WTC11 (cell line): Measurements from ENCODE around the gene HIC1. TPM values are rescaled to one million over a fixed set of nuclear protein-coding genes. Genes with fewer than 3 reads are reported as not detected.

Experiments
- ATAC-seq: fragments of 200-7000 bp; cut with Tn5 transposase; 2 replicates; pipeline ENCODE4 v1.10.0; 2021; ENCODE audit warnings: mild to moderate bottlenecking, moderate library complexity
- CTCF ChIA-PET: fragments of 300-600 bp; sonication (Branson Sonifier 250); formaldehyde crosslinking; loops from one replicate; lab custom pipeline; 2021; ENCODE audit warnings: antibody characterized with exemption; lab: Charles Lee
- POLR2A ChIA-PET: fragments of 350-600 bp; sonication (Branson Sonifier 250); formaldehyde crosslinking; loops from one replicate; lab custom pipeline; 2021; ENCODE audit warnings: antibody characterized with exemption; lab: Charles Lee
- DNase-seq: peaks from one replicate; pipeline ENCODE4 v3.0.0; 2021; ENCODE audit warnings: low spot score
- H3K27ac Mint-ChIP-seq: 2 replicates; pipeline ENCODE4 v1.8.0; 2021; ENCODE audit warnings: mixed read lengths
- H3K27me3 Mint-ChIP-seq: 2 replicates; pipeline ENCODE4 v1.8.0; 2021; ENCODE audit warnings: low read depth, mild to moderate bottlenecking, moderate library complexity, mixed read lengths
- H3K36me3 Mint-ChIP-seq: 2 replicates; pipeline ENCODE4 v1.8.0; 2021; ENCODE audit warnings: mixed read lengths
- H3K4me1 Mint-ChIP-seq: 2 replicates; pipeline ENCODE4 v1.8.0; 2022; ENCODE audit warnings: mixed read lengths
- H3K4me3 Mint-ChIP-seq: 2 replicates; pipeline ENCODE4 v1.8.0; 2021; ENCODE audit warnings: mild to moderate bottlenecking, moderate library complexity, mixed read lengths
- H3K9me3 Mint-ChIP-seq: 2 replicates; pipeline ENCODE4 v1.8.0; 2021; ENCODE audit warnings: mixed read lengths
- ATF6 ChIP-seq: sonication (generic); formaldehyde crosslinking; IDR thresholded peaks from 2 replicates; pipeline ENCODE4 v1.8.1; 2023; ENCODE audit warnings: mild to moderate bottlenecking, missing genetic modification reagents
- CREB1 ChIP-seq: sonication (generic); formaldehyde crosslinking; IDR thresholded peaks from 2 replicates; pipeline ENCODE4 v1.8.0; 2023; ENCODE audit warnings: mild to moderate bottlenecking, missing genetic modification reagents
- GRHL2 ChIP-seq: fragments of 250-450 bp; sonication (Bioruptor Pico); IDR thresholded peaks from 2 replicates; pipeline ENCODE4 v1.8.0; 2022; ENCODE audit warnings: mild to moderate bottlenecking, moderate library complexity; ENCODE audit not compliant: insufficient replicate concordance, severe bottlenecking
- HMGA2 ChIP-seq: fragments of 250-450 bp; sonication (Bioruptor Pico); IDR thresholded peaks from 2 replicates; pipeline ENCODE4 v1.4.0; 2021; ENCODE audit warnings: mild to moderate bottlenecking, moderate library complexity
- IRF2 ChIP-seq: sonication (generic); formaldehyde crosslinking; IDR thresholded peaks from 2 replicates; pipeline ENCODE4 v1.8.0; 2022; ENCODE audit warnings: low read depth, missing genetic modification reagents, borderline replicate concordance
- JAZF1 ChIP-seq: fragments of 250-450 bp; sonication (Bioruptor Pico); IDR thresholded peaks from 2 replicates; pipeline ENCODE4 v1.9.0; 2021; ENCODE audit warnings: moderate library complexity, mild to moderate bottlenecking, inconsistent platforms
- KAT7 ChIP-seq: sonication (generic); formaldehyde crosslinking; IDR thresholded peaks from 2 replicates; pipeline ENCODE4 v1.8.1; 2023; ENCODE audit warnings: missing genetic modification reagents, mild to moderate bottlenecking, borderline replicate concordance
- NFYB ChIP-seq: sonication (generic); formaldehyde crosslinking; conservative IDR thresholded peaks from 2 replicates; pipeline ENCODE4 v1.8.0; 2022; ENCODE audit warnings: low read depth, missing genetic modification reagents
- TCF7 ChIP-seq: sonication (generic); formaldehyde crosslinking; IDR thresholded peaks from 2 replicates; pipeline ENCODE4 v1.8.0; 2022; ENCODE audit warnings: mild to moderate bottlenecking, low read depth, missing genetic modification reagents, moderate library complexity
- TP53 ChIP-seq: sonication (generic); formaldehyde crosslinking; IDR thresholded peaks from 2 replicates; pipeline ENCODE4 v1.8.1; 2023; ENCODE audit warnings: mild to moderate bottlenecking, missing genetic modification reagents
- USF2 ChIP-seq: sonication (generic); formaldehyde crosslinking; IDR thresholded peaks from 2 replicates; pipeline ENCODE4 v1.8.1; 2023; ENCODE audit warnings: mild to moderate bottlenecking, missing genetic modification reagents, moderate library complexity
- ZBTB21 ChIP-seq: sonication (generic); formaldehyde crosslinking; IDR thresholded peaks from 2 replicates; pipeline ENCODE4 v1.8.1; 2023; ENCODE audit warnings: mild to moderate bottlenecking, missing genetic modification reagents, borderline replicate concordance
- ZNF121 ChIP-seq: sonication (generic); formaldehyde crosslinking; IDR thresholded peaks from 2 replicates; pipeline ENCODE4 v1.8.0; 2023; ENCODE audit warnings: missing genetic modification reagents
- total RNA-seq: library from RNA; stranded (reverse); gene quantifications from 3 replicates; pipeline ENCODE4 v1.2.3, GENCODE V29; 2021
- TF ChIP-seq, protein P1 (sequence below): sonication (generic); formaldehyde crosslinking; IDR thresholded peaks from 2 replicates; pipeline ENCODE4 v1.8.1; 2023; ENCODE audit warnings: mild to moderate bottlenecking, missing genetic modification reagents, moderate library complexity
- TF ChIP-seq, protein P2 (sequence below): sonication (generic); formaldehyde crosslinking; conservative IDR thresholded peaks from 2 replicates; pipeline ENCODE4 v1.8.1; 2023; ENCODE audit warnings: mild to moderate bottlenecking, low read depth, missing genetic modification reagents, moderate library complexity
- TF ChIP-seq, protein P3 (sequence below): fragments of 200-600 bp; IDR thresholded peaks from 2 replicates; pipeline ENCODE4 v1.8.0; 2022; ENCODE audit warnings: antibody characterized with exemption
- TF ChIP-seq, protein P4 (sequence below): fragments of 250-450 bp; sonication (Bioruptor Pico); IDR thresholded peaks from 2 replicates; pipeline ENCODE4 v1.8.0; 2021; ENCODE audit warnings: mild to moderate bottlenecking
- TF ChIP-seq, protein P5 (sequence below): fragments of 250-450 bp; sonication (Bioruptor Pico); IDR thresholded peaks from 2 replicates; pipeline ENCODE4 v1.9.0; 2021; ENCODE audit warnings: moderate library complexity, mild to moderate bottlenecking, inconsistent platforms, borderline replicate concordance

The HIC1 gene
- total RNA-seq, 1 experiment from 2014 or later = 0.37 TPM

- no peak for ATAC-seq
- H3K9me3 Mint-ChIP-seq = no peaks in the 10 kb centered on the region
- ChIA-PET CTCF (interaction anchor here (1.1 to 1.7 kb wide), 2 partner anchors 11 to 139 kb away, joined by 3 to 6 read pairs; no protein-coding TSS in a partner anchor), POLR2A (no interaction called here)
- H3K4me3 Mint-ChIP-seq = no peak overlapping the region
- no peak overlapping the region for H3K27ac Mint-ChIP-seq
- peaks cover 4% of the 10 kb centered on the region for H3K4me1 Mint-ChIP-seq
- DNase-seq = no peak
- no peak for TF ChIP-seq GRHL2 (CRISPR knock-in tag)
- TF ChIP-seq ZNF121 = peak; percentile 39; the same call in 1 of the 2 replicates
- peaks cover 10% of the 10 kb centered on the region for H3K36me3 Mint-ChIP-seq
- peaks cover 53% of the 10 kb centered on the region for H3K27me3 Mint-ChIP-seq
Observed at GRCh38 chr17:2047590-2047989, 7.3 kb upstream of the HIC1 start.

DNA sequence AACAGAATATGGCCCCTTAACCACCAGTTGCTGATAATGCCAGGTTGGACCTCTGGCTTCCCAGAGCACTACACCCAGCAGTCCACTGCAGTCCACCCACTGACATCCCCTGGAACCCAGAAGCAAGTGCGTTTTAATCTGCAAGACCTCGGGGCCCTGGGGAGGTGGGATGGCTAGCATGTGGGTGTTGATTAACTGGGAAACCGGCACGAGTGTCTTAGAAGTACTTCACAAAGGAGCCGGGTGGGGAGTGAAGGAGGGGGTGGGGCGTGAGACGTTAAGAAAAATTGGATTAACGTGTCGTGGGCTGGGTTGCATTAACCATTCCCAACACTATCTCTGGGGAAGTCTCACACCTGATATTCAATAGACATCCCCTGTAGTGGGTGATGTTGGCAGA is 6.1 kb upstream of the HIC1 start:
- no peaks in the 10 kb centered on the region for H3K4me1 Mint-ChIP-seq
- no peaks in the 10 kb centered on the region for H3K36me3 Mint-ChIP-seq
- no peak overlapping the region for H3K27ac Mint-ChIP-seq
- no peak for ATAC-seq
- DNase-seq = no peak
- ChIA-PET POLR2A (interaction anchor here (0.6 kb wide), 1 partner anchor 146 kb away, joined by 3 read pairs; no protein-coding TSS in a partner anchor), CTCF (interaction anchor here (1.7 kb wide), 1 partner anchor 140 kb away, joined by 6 read pairs; no protein-coding TSS in a partner anchor)
- peak overlapping the region; percentile 50 for H3K4me3 Mint-ChIP-seq
- H3K27me3 Mint-ChIP-seq = peaks cover 64% of the 10 kb centered on the region
- H3K9me3 Mint-ChIP-seq = no peaks in the 10 kb centered on the region
- TF ChIP-seq ZNF121 (no peak), TCF7 (CRISPR knock-in tag) (no peak), IRF2 (CRISPR knock-in tag) (no peak), NFYB (CRISPR knock-in tag) (no peak), HMGA2 (no peak), JAZF1 (CRISPR knock-in tag) (no peak), ATF6 (CRISPR knock-in tag) (no peak), TP53 (CRISPR knock-in tag) (no peak)
- TF ChIP-seq, protein P1, sequence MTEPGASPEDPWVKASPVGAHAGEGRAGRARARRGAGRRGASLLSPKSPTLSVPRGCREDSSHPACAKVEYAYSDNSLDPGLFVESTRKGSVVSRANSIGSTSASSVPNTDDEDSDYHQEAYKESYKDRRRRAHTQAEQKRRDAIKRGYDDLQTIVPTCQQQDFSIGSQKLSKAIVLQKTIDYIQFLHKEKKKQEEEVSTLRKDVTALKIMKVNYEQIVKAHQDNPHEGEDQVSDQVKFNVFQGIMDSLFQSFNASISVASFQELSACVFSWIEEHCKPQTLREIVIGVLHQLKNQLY = no peak
- TF ChIP-seq, protein P2, sequence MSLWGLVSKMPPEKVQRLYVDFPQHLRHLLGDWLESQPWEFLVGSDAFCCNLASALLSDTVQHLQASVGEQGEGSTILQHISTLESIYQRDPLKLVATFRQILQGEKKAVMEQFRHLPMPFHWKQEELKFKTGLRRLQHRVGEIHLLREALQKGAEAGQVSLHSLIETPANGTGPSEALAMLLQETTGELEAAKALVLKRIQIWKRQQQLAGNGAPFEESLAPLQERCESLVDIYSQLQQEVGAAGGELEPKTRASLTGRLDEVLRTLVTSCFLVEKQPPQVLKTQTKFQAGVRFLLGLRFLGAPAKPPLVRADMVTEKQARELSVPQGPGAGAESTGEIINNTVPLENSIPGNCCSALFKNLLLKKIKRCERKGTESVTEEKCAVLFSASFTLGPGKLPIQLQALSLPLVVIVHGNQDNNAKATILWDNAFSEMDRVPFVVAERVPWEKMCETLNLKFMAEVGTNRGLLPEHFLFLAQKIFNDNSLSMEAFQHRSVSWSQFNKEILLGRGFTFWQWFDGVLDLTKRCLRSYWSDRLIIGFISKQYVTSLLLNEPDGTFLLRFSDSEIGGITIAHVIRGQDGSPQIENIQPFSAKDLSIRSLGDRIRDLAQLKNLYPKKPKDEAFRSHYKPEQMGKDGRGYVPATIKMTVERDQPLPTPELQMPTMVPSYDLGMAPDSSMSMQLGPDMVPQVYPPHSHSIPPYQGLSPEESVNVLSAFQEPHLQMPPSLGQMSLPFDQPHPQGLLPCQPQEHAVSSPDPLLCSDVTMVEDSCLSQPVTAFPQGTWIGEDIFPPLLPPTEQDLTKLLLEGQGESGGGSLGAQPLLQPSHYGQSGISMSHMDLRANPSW (CRISPR knock-in tag) = no peak
- TF ChIP-seq, protein P3, sequence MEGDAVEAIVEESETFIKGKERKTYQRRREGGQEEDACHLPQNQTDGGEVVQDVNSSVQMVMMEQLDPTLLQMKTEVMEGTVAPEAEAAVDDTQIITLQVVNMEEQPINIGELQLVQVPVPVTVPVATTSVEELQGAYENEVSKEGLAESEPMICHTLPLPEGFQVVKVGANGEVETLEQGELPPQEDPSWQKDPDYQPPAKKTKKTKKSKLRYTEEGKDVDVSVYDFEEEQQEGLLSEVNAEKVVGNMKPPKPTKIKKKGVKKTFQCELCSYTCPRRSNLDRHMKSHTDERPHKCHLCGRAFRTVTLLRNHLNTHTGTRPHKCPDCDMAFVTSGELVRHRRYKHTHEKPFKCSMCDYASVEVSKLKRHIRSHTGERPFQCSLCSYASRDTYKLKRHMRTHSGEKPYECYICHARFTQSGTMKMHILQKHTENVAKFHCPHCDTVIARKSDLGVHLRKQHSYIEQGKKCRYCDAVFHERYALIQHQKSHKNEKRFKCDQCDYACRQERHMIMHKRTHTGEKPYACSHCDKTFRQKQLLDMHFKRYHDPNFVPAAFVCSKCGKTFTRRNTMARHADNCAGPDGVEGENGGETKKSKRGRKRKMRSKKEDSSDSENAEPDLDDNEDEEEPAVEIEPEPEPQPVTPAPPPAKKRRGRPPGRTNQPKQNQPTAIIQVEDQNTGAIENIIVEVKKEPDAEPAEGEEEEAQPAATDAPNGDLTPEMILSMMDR = no peak

DNA sequence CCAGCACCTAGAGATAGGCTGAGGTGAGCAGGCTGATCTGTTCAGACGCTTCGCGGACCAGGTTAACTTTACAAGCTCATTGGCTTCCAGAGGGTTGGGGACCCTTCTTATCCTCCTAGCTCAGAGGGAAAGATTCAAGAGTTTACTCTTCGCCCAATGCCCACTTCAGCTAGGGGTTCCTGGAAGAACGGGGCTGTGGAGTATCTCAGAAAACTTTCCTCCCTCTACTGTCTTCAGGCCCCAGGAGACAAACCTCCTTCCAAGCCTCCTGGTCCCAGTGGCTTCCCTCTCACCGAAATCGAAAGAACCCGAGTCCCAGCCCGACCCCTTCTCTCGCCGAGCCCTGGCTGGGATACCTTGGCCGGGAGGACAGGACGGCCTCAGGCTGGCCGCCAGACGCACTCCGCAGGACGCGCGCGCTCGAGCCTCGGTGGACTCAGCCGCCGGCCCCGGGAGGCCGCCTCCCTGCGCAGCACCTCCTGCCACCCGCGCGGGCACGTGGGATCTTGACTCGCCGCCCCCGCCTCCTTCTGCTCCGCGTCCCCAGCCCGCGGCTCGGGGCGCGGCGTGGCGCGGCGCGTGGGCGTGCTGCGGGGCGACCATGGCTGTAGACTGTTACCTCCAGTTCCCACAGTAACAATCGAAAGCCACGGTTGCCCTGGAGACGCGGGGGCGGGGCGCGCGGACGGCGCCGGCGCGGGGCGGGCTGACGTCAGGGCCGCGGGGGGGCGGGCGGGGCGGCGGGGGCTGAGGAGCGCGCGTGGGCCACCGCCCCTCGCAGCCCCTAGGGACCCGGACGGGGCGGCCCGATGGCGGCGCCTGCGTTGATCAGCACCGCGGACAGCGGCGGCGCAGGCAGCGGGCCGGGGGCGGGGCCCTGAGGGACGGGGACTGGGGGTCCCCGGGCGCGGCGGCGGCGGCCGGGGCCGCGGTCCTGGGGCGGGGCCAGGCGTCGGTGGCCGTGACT is 5.3 kb upstream of the HIC1 start:
- CTCF ChIA-PET = interaction anchor here (0.7 to 1.7 kb wide), 3 partner anchors 9 to 141 kb away, joined by 3 to 6 read pairs (median 5); no protein-coding TSS in a partner anchor
- peaks cover 72% of the 10 kb centered on the region for H3K27me3 Mint-ChIP-seq
- peak; percentile 14; the same call in 1 of the 2 replicates for TF ChIP-seq USF2 (CRISPR knock-in tag)
- TF ChIP-seq KAT7 (CRISPR knock-in tag) = no peak
- TF ChIP-seq, protein P4, sequence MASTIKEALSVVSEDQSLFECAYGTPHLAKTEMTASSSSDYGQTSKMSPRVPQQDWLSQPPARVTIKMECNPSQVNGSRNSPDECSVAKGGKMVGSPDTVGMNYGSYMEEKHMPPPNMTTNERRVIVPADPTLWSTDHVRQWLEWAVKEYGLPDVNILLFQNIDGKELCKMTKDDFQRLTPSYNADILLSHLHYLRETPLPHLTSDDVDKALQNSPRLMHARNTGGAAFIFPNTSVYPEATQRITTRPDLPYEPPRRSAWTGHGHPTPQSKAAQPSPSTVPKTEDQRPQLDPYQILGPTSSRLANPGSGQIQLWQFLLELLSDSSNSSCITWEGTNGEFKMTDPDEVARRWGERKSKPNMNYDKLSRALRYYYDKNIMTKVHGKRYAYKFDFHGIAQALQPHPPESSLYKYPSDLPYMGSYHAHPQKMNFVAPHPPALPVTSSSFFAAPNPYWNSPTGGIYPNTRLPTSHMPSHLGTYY = no peak
- TF ChIP-seq, protein P5, sequence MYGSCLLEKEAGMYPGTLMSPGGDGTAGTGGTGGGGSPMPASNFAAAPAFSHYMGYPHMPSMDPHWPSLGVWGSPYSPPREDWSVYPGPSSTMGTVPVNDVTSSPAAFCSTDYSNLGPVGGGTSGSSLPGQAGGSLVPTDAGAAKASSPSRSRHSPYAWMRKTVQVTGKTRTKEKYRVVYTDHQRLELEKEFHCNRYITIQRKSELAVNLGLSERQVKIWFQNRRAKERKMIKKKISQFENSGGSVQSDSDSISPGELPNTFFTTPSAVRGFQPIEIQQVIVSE (CRISPR knock-in tag) = no peak
- no peak for TF ChIP-seq CREB1
- TF ChIP-seq, protein P1 = no peak
- no peak for TF ChIP-seq ZBTB21 (CRISPR knock-in tag)

More for the DNA sequence above, 5.3 kb upstream of the HIC1 start:
- POLR2A ChIA-PET = no interaction called here
- peak overlapping the region; percentile 50 for H3K4me3 Mint-ChIP-seq
- no peaks in the 10 kb centered on the region for H3K9me3 Mint-ChIP-seq
- peak; percentile 45 for ATAC-seq
- no peak overlapping the region for H3K27ac Mint-ChIP-seq
- no peaks in the 10 kb centered on the region for H3K4me1 Mint-ChIP-seq
- H3K36me3 Mint-ChIP-seq = no peaks in the 10 kb centered on the region
- peak; percentile 78 for DNase-seq
